K562 (cell line): Measurements from ENCODE around the gene SH2D3A. TPM values are rescaled to one million over a fixed set of nuclear protein-coding genes. Genes with fewer than 3 reads are reported as not detected.

ENCODE experiments used
- ARNT ChIP-seq, 2 experiments: fragments of 450-650 bp; IDR thresholded peaks; 2 replicates each; pipeline ENCODE4 v1.6.1; 2016; ENCODE audit warnings: mild to moderate bottlenecking in 1 of 2
- CREB5 ChIP-seq: fragments of 250-450 bp; sonication (Bioruptor Pico); IDR thresholded peaks from 2 replicates; pipeline ENCODE4 v1.5.0; 2020; ENCODE audit warnings: mild to moderate bottlenecking
- EHMT2 ChIP-seq: fragments of 450-650 bp; IDR thresholded peaks from 2 replicates; pipeline ENCODE4 v1.6.1; 2018; ENCODE audit warnings: antibody characterized with exemption
- HCFC1 ChIP-seq: IDR thresholded peaks from 2 replicates; pipeline ENCODE4 v1.6.1; 2012; ENCODE audit warnings: low read depth, low read length, improper control_type of control experiment
- HNRNPK ChIP-seq: fragments of 200-400 bp; formaldehyde crosslinking; IDR thresholded peaks from one replicate; pipeline ENCODE4 v1.6.1; 2018; ENCODE audit warnings: mild to moderate bottlenecking, low read depth, low read length; ENCODE audit not compliant: poor library complexity, severe bottlenecking
- LCOR ChIP-seq: sonication (generic); formaldehyde crosslinking; IDR thresholded peaks from 2 replicates; pipeline ENCODE4 v1.8.0; 2022; ENCODE audit warnings: mild to moderate bottlenecking, missing genetic modification reagents
- MCM3 ChIP-seq: fragments of 450-650 bp; IDR thresholded peaks from 2 replicates; pipeline ENCODE4 v1.6.1; 2016
- MYBL2 ChIP-seq, 2 experiments: fragments of 450-650 bp in 1 of 2; sonication (generic) in 1 of 2; formaldehyde crosslinking in 1 of 2; IDR thresholded peaks; 2 replicates each; pipeline versions ENCODE4 v1.6.1 to v1.8.1; 2017 to 2022; ENCODE audit warnings: borderline replicate concordance in 1 of 2, inconsistent platforms in 1 of 2, low read depth in 1 of 2, mild to moderate bottlenecking in 1 of 2, missing genetic modification reagents in 1 of 2, moderate library complexity in 1 of 2
- NR1H2 ChIP-seq: sonication (generic); formaldehyde crosslinking; IDR thresholded peaks from 2 replicates; pipeline ENCODE4 v1.4.0; 2020; ENCODE audit warnings: mild to moderate bottlenecking, missing genetic modification reagents
- PHTF2 ChIP-seq: fragments of 250-450 bp; sonication (Bioruptor Pico); IDR thresholded peaks from 2 replicates; pipeline ENCODE4 v1.5.0; 2021; ENCODE audit warnings: mild to moderate bottlenecking
- SMARCE1 ChIP-seq: fragments of 450-650 bp; IDR thresholded peaks from 2 replicates; pipeline ENCODE4 v1.7.1; 2016; ENCODE audit warnings: mild to moderate bottlenecking
- SRF ChIP-seq, 2 experiments: fragments of 250-450, 450-650 bp in 1 of 2; sonication (Bioruptor Pico) in 1 of 2; sonication (generic) in 1 of 2; formaldehyde crosslinking; IDR thresholded peaks; 2 replicates each; pipeline versions ENCODE4 v1.5.0 to v1.5.1; 2020 to 2022; ENCODE audit warnings: mild to moderate bottlenecking in 1 of 2, missing genetic modification reagents in 1 of 2
- TCF15 ChIP-seq: fragments of 250-450 bp; sonication (Bioruptor Pico); IDR thresholded peaks from 2 replicates; pipeline ENCODE4 v1.8.0; 2022; ENCODE audit warnings: moderate library complexity, mild to moderate bottlenecking, inconsistent platforms
- TCF7 ChIP-seq: sonication (generic); IDR thresholded peaks from 2 replicates; pipeline ENCODE4 v1.6.1; 2016; ENCODE audit warnings: antibody characterized with exemption, borderline replicate concordance
- YBX1 ChIP-seq: fragments of 450-650 bp; IDR thresholded peaks from 2 replicates; pipeline ENCODE4 v1.7.1; 2016; ENCODE audit warnings: mild to moderate bottlenecking
- ZNF133 ChIP-seq: fragments of 250-450 bp; sonication (Bioruptor Pico); IDR thresholded peaks from 2 replicates; pipeline ENCODE4 v1.4.0; 2020; ENCODE audit warnings: mild to moderate bottlenecking
- ZNF165 ChIP-seq: fragments of 250-450 bp; sonication (Bioruptor Pico); IDR thresholded peaks from 2 replicates; pipeline ENCODE4 v1.4.0; 2020; ENCODE audit warnings: borderline replicate concordance
- ZNF449 ChIP-seq: fragments of 250-450 bp; sonication (Bioruptor Pico); IDR thresholded peaks from 2 replicates; pipeline ENCODE4 v1.8.0; 2022; ENCODE audit warnings: moderate library complexity, mild to moderate bottlenecking, inconsistent platforms
- ZNF695 ChIP-seq: fragments of 450-650 bp; formaldehyde crosslinking; IDR thresholded peaks from 2 replicates; pipeline ENCODE4 v1.4.0; 2020; ENCODE audit warnings: mild to moderate bottlenecking, moderate library complexity
- ZNF766 ChIP-seq: fragments of 200-800 bp; sonication (Bioruptor generic); conservative IDR thresholded peaks from 2 replicates; pipeline ENCODE4 v1.6.1; 2016; ENCODE audit warnings: missing genetic modification characterization, missing compliant biosample characterization
- polyA plus RNA-seq, 8 experiments: library from polyadenylated mRNA; depleted of rRNA in 4 of 8; stranded (reverse) in 5 of 8; unstranded in 3 of 8; fragments of >200 nt; fragmentation: Nextera tagmentation in 2 of 8; fragmentation: Illumina TruSeq in 1 of 8; extraction: Ambion mirVana in 2 of 8; extraction: Trizol in 1 of 8; gene quantifications; 2 replicates each; pipeline versions ENCODE4 v1.2.1 to v1.2.3, GENCODE V29; 2011 to 2014; ENCODE audit warnings: inconsistent platforms in 1 of 8, missing spikeins in 1 of 8
- total RNA-seq, 7 experiments: library from RNA; depleted of rRNA in 6 of 7; stranded (reverse); fragments of >200 nt in 6 of 7; fragmentation: Illumina TruSeq in 2 of 7; extraction: Trizol in 2 of 7; gene quantifications; 2 replicates each; pipeline versions ENCODE4 v1.2.1 to v1.2.3, GENCODE V29; 2011 to 2021; ENCODE audit warnings: low replicate concordance in 1 of 7
- TF ChIP-seq, protein P1 (sequence below): sonication (generic); formaldehyde crosslinking; IDR thresholded peaks from 2 replicates; pipeline ENCODE4 v1.9.0; 2022; ENCODE audit warnings: mild to moderate bottlenecking, missing genetic modification reagents
- TF ChIP-seq, protein P2 (sequence below): fragments of 250-450 bp; sonication (Bioruptor Pico); IDR thresholded peaks from 2 replicates; pipeline ENCODE4 v1.5.0; 2022; ENCODE audit warnings: mild to moderate bottlenecking

Gene SH2D3A
- total and polyA plus RNA-seq, 9 of the 15 experiments (the other 6 are each of a cell fraction or from before 2014, with no cell fraction given), result 0.75 to 26.3 (median 8.9) TPM

DNA sequence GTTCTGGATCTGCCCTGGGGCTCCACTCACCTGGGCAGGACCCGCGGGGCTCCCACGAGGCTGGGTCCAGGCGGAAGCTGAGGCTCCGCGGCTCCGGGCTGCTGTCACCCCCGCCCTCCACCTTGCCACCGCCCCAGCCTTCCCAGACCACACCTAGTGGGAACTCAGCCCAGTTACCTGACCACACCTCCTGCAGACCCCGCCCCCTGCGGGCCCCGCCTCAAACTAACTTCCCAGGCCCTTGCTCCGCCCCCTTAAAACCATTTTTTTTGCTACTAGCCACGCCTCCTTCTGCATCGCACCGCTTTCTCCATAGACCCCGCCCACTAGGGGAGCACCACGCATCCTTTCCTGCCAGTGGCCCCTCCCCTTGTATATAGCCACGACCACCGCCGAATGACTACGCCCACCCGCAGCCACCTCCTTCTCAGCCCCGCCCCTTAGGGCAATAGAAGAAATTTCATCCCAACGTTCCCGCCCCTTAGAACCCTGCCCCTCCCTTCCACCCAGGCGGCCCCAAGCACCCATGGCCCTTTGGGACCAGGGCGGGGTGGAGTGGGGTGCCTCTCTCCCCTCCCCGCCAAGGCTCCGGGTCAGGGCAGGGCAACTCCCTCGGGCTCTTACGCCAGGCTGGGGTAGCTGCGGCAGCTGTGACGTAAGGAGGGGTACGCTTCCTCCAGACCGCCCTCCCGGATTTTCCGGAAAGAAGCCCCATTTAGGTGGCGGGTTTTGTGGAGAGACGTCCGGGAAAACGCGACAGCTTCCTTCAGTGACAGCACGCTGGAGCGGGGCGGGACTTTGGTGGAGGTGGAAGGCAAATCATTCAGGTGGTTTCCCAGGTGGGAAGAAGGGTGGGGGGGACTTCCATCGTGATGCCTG, at the start of gene SH2D3A (continued):
- TF ChIP-seq ZNF766 (CRISPR knock-in tag), result no peak
- no peak for TF ChIP-seq TCF15 (CRISPR knock-in tag)
- no peak for TF ChIP-seq ZNF165
- TF ChIP-seq PHTF2, result no peak
- TF ChIP-seq SMARCE1, result no peak
- TF ChIP-seq CREB5 (CRISPR knock-in tag), result no peak
- TF ChIP-seq TCF7, result no peak
- no peak for TF ChIP-seq LCOR (CRISPR knock-in tag)
- TF ChIP-seq EHMT2, result no peak
- no peak for TF ChIP-seq MCM3
- TF ChIP-seq SRF (CRISPR knock-in tag; IDR thresholded peaks at IDR 0.05), result 0 out of 4 replicates have a peak, but pooled peaks of 1 of the 2 experiments have one; percentile 52
- TF ChIP-seq HNRNPK, result no peak
- no peak for TF ChIP-seq ZNF449 (CRISPR knock-in tag)
- no peak for TF ChIP-seq YBX1
- TF ChIP-seq HCFC1, result no peak
- no peak for TF ChIP-seq MYBL2 (IDR thresholded peaks at IDR 0.05; ENCODE audit: low read depth)
- TF ChIP-seq MYBL2 (CRISPR knock-in tag; IDR thresholded peaks at IDR 0.05; ENCODE audit: borderline replicate concordance), result no peak
- no peak for TF ChIP-seq ZNF695 (CRISPR knock-in tag)
- no peak for TF ChIP-seq ARNT (IDR thresholded peaks at IDR 0.05)
- TF ChIP-seq, protein P1, sequence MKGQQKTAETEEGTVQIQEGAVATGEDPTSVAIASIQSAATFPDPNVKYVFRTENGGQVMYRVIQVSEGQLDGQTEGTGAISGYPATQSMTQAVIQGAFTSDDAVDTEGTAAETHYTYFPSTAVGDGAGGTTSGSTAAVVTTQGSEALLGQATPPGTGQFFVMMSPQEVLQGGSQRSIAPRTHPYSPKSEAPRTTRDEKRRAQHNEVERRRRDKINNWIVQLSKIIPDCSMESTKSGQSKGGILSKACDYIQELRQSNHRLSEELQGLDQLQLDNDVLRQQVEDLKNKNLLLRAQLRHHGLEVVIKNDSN (CRISPR knock-in tag), result no peak
- TF ChIP-seq NR1H2 (CRISPR knock-in tag), result no peak
- TF ChIP-seq, protein P2, sequence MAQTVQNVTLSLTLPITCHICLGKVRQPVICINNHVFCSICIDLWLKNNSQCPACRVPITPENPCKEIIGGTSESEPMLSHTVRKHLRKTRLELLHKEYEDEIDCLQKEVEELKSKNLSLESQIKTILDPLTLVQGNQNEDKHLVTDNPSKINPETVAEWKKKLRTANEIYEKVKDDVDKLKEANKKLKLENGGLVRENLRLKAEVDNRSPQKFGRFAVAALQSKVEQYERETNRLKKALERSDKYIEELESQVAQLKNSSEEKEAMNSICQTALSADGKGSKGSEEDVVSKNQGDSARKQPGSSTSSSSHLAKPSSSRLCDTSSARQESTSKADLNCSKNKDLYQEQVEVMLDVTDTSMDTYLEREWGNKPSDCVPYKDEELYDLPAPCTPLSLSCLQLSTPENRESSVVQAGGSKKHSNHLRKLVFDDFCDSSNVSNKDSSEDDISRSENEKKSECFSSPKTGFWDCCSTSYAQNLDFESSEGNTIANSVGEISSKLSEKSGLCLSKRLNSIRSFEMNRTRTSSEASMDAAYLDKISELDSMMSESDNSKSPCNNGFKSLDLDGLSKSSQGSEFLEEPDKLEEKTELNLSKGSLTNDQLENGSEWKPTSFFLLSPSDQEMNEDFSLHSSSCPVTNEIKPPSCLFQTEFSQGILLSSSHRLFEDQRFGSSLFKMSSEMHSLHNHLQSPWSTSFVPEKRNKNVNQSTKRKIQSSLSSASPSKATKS (CRISPR knock-in tag), result no peak
- TF ChIP-seq ZNF133 (CRISPR knock-in tag), result no peak
